H1 (cell line): ENCODE measurements around the gene TPM1. TPM values are rescaled to one million over a fixed set of nuclear protein-coding genes. Genes with fewer than 3 reads are reported as not detected.

Source experiments
- CTCF ChIA-PET: fragments of 300-600 bp; sonication (Branson Sonifier 250); formaldehyde crosslinking; loops from one replicate; lab custom pipeline; 2021; ENCODE audit not compliant: partially characterized antibody; lab: Charles Lee
- POLR2A ChIA-PET: fragments of 300-600 bp; sonication (Branson Sonifier 250); formaldehyde crosslinking; loops from one replicate; lab custom pipeline; 2021; ENCODE audit warnings: inconsistent platforms; ENCODE audit not compliant: partially characterized antibody; lab: Charles Lee
- DNase-seq, 2 experiments: peaks; one replicate each; pipeline versions ENCODE4 v3.0.0 to v3.0.0-alpha.2; 2010 to 2022; ENCODE audit warnings: low spot score in 2 of 2, low read depth in 1 of 2, mixed read lengths in 1 of 2
- FAIRE-seq: peaks from 2 replicates; lab custom pipeline; 2011; peaks lifted over from hg19 to GRCh38; lab: Jason Lieb, UNC
- H2AFZ ChIP-seq: 2 replicates; pipeline ENCODE4 v1.8.1; 2012; ENCODE audit warnings: low read length, inconsistent platforms
- H2AK5ac ChIP-seq: 2 replicates; pipeline ENCODE4 v1.6.1; 2013; ENCODE audit warnings: low read depth, low read length
- H2BK120ac ChIP-seq: replicated peaks from 2 replicates; pipeline ENCODE3; 2013; ENCODE audit warnings: low read depth, low read length, inconsistent platforms
- H2BK12ac ChIP-seq: 2 replicates; pipeline ENCODE4 v1.6.1; 2013; ENCODE audit warnings: low read depth, low read length
- H2BK15ac ChIP-seq: 2 replicates; pipeline ENCODE4 v1.6.1; 2013; ENCODE audit warnings: low read length
- H2BK20ac ChIP-seq: 2 replicates; pipeline ENCODE4 v1.6.1; 2013; ENCODE audit warnings: low read length
- H2BK5ac ChIP-seq: 2 replicates; pipeline ENCODE4 v1.6.1; 2013; ENCODE audit warnings: low read depth, low read length
- H3K14ac ChIP-seq: 2 replicates; pipeline ENCODE4 v1.6.1; 2013; ENCODE audit warnings: inconsistent platforms; ENCODE audit not compliant: insufficient read length
- H3K18ac ChIP-seq: 2 replicates; pipeline ENCODE4 v1.6.1; 2013; ENCODE audit warnings: low read length; ENCODE audit errors: extremely low read depth
- H3K23ac ChIP-seq: 2 replicates; pipeline ENCODE4 v1.6.1; 2013; ENCODE audit warnings: inconsistent platforms; ENCODE audit not compliant: insufficient read length
- H3K23me2 ChIP-seq: 2 replicates; pipeline ENCODE4 v1.6.1; 2013; ENCODE audit warnings: low read depth, low read length
- H3K27ac ChIP-seq: 2 replicates; pipeline ENCODE4 v1.6.1; 2011; ENCODE audit warnings: low read depth, low read length, inconsistent platforms
- H3K27me3 ChIP-seq, 4 experiments: replicated peaks in 1 of 4; 1 replicate in 1 of 4; 2 replicates in 3 of 4; pipeline versions ENCODE4 v1.6.1 to v1.8.1; 2011 to 2013; ENCODE audit warnings: low read length in 3 of 4, mild to moderate bottlenecking in 3 of 4, inconsistent platforms in 2 of 4, mixed read lengths in 2 of 4, moderate library complexity in 1 of 4; ENCODE audit not compliant: control insufficient read depth in 3 of 4, insufficient read depth in 3 of 4; ENCODE audit errors: extremely low read depth in 1 of 4
- H3K36me3 ChIP-seq, 4 experiments: 2 replicates each; pipeline versions ENCODE4 v1.6.1 to v1.8.1; 2011 to 2013; ENCODE audit warnings: mild to moderate bottlenecking in 4 of 4, low read length in 3 of 4, moderate library complexity in 2 of 4, control low read depth in 1 of 4, inconsistent platforms in 1 of 4; ENCODE audit not compliant: insufficient read depth in 4 of 4, control insufficient read depth in 2 of 4
- H3K4ac ChIP-seq: replicated peaks from 2 replicates; pipeline ENCODE3; 2013; ENCODE audit warnings: low read length, low read depth, mixed read lengths, inconsistent platforms; ENCODE audit not compliant: insufficient read length
- H3K4me1 ChIP-seq, 4 experiments: replicated peaks in 1 of 4; 1 replicate in 1 of 4; 2 replicates in 3 of 4; pipeline versions ENCODE4 v1.6.1 to v1.8.1; 2011 to 2013; ENCODE audit warnings: low read length in 3 of 4, inconsistent platforms in 2 of 4, mixed read lengths in 1 of 4; ENCODE audit not compliant: insufficient read depth in 4 of 4, control insufficient read depth in 3 of 4
- H3K4me2 ChIP-seq, 2 experiments: 2 replicates each; pipeline versions ENCODE4 v1.6.1 to v1.8.1; 2011 to 2013; ENCODE audit warnings: low read depth in 2 of 2, low read length in 2 of 2, control low read depth in 1 of 2, inconsistent platforms in 1 of 2, mild to moderate bottlenecking in 1 of 2; ENCODE audit not compliant: insufficient read depth in 1 of 2
- H3K4me3 ChIP-seq, 4 experiments: fragments of 200-600, 300-600 bp in 1 of 4; sonication (generic), shearing (Covaris generic), sonication (Bioruptor Twin) in 1 of 4; 2 replicates each; pipeline versions ENCODE4 v1.5.1 to v1.8.1; 2011 to 2016; ENCODE audit warnings: low read length in 4 of 4, low read depth in 3 of 4, control low read depth in 2 of 4, inconsistent platforms in 2 of 4, mild to moderate bottlenecking in 2 of 4, mixed read lengths in 1 of 4, moderate library complexity in 1 of 4; ENCODE audit not compliant: insufficient read depth in 2 of 4; ENCODE audit errors: extremely low read depth in 1 of 4
- H3K56ac ChIP-seq: replicated peaks from 2 replicates; pipeline ENCODE3; 2013; ENCODE audit warnings: low read depth, mild to moderate bottlenecking, mixed read lengths, low read length, inconsistent platforms; ENCODE audit not compliant: insufficient read length
- H3K79me1 ChIP-seq: 2 replicates; pipeline ENCODE4 v1.6.1; 2013; ENCODE audit warnings: low read depth, low read length, control low read depth
- H3K79me2 ChIP-seq, 2 experiments: 2 replicates each; pipeline versions ENCODE4 v1.6.1 to v1.8.1; 2012 to 2013; ENCODE audit warnings: low read length in 2 of 2, mild to moderate bottlenecking in 2 of 2, inconsistent platforms in 1 of 2; ENCODE audit not compliant: insufficient read depth in 2 of 2, control insufficient read depth in 1 of 2
- H3K9ac ChIP-seq, 4 experiments: replicated peaks in 1 of 4; 1 replicate in 1 of 4; 2 replicates in 3 of 4; pipeline versions ENCODE4 v1.6.1 to v1.8.1; 2011 to 2013; ENCODE audit warnings: low read depth in 3 of 4, low read length in 3 of 4, control low read depth in 2 of 4, mild to moderate bottlenecking in 2 of 4, moderate library complexity in 2 of 4, inconsistent platforms in 1 of 4; ENCODE audit errors: extremely low read depth in 1 of 4
- H3K9me3 ChIP-seq, 2 experiments: 2 replicates each; pipeline versions ENCODE4 v1.6.1 to v1.8.1; 2012 to 2013; ENCODE audit warnings: mild to moderate bottlenecking in 2 of 2, moderate library complexity in 2 of 2, control low read depth in 1 of 2, inconsistent platforms in 1 of 2, low read depth in 1 of 2, low read length in 1 of 2, mixed read lengths in 1 of 2; ENCODE audit not compliant: insufficient read depth in 2 of 2
- H4K20me1 ChIP-seq, 2 experiments: replicated peaks in 1 of 2; 2 replicates each; pipeline versions ENCODE3 to v1.8.1; 2011 to 2013; ENCODE audit warnings: inconsistent platforms in 2 of 2, low read length in 2 of 2, mild to moderate bottlenecking in 1 of 2; ENCODE audit not compliant: insufficient read depth in 2 of 2, control insufficient read depth in 1 of 2
- H4K5ac ChIP-seq: 2 replicates; pipeline ENCODE4 v1.6.1; 2013; ENCODE audit warnings: low read length, low read depth, mixed read lengths, inconsistent platforms; ENCODE audit not compliant: insufficient read length
- H4K8ac ChIP-seq: 2 replicates; pipeline ENCODE4 v1.8.0; 2013; ENCODE audit warnings: mild to moderate bottlenecking, moderate library complexity, low read length, inconsistent platforms; ENCODE audit not compliant: insufficient read depth; ENCODE audit errors: extremely low read depth
- H4K91ac ChIP-seq: replicated peaks from 2 replicates; pipeline ENCODE3; 2013; ENCODE audit warnings: low read length, mixed read lengths, inconsistent platforms; ENCODE audit not compliant: insufficient read length
- CBX5 ChIP-seq: fragments of 300-800, 300-1000 bp; sonication (generic); IDR thresholded peaks from 2 replicates; pipeline ENCODE4 v1.7.1; 2016; ENCODE audit warnings: antibody characterized with exemption, low read length, low read depth
- KDM4A ChIP-seq: IDR thresholded peaks from one replicate; pipeline ENCODE4 v1.7.1; 2012; ENCODE audit warnings: low read depth, mild to moderate bottlenecking, moderate library complexity, low read length, inconsistent platforms; ENCODE audit not compliant: severe bottlenecking
- RAD21 ChIP-seq, 2 experiments: IDR thresholded peaks in 1 of 2; conservative IDR thresholded peaks in 1 of 2; 2 replicates each; pipeline ENCODE4 v1.6.1; 2011; ENCODE audit warnings: low read depth in 2 of 2, low read length in 2 of 2, improper control_type of control experiment in 1 of 2, inconsistent platforms in 1 of 2, mild to moderate bottlenecking in 1 of 2, moderate library complexity in 1 of 2
- SP4 ChIP-seq: IDR thresholded peaks from 2 replicates; pipeline ENCODE4 v1.6.1; 2012; ENCODE audit warnings: low read length, inconsistent platforms
- WGBS, 2 experiments: shearing (Covaris generic) in 1 of 2; methylation state at CpG; one replicate each; pipeline versions ENCODE4 v1.1.6 to v1.1.7; 2013 to 2015; ENCODE audit warnings: low lambda C conversion rate in 2 of 2, mixed read lengths in 2 of 2, inconsistent platforms in 1 of 2, low coverage in 1 of 2, missing lambda C conversion rate in 1 of 2; ENCODE audit not compliant: insufficient replicate concordance in 2 of 2, insufficient coverage in 1 of 2, insufficient read length in 1 of 2; ENCODE audit errors: extremely low coverage in 1 of 2, missing lambda C conversion rate in 1 of 2; 5-methylcytosine and 5-hydroxymethylcytosine counted together
- polyA plus RNA-seq, 7 experiments: library from polyadenylated mRNA; depleted of rRNA in 3 of 7; stranded (reverse) in 5 of 7; unstranded in 2 of 7; fragments of >200 nt in 5 of 7; fragments of 200-250 nt in 2 of 7; gene quantifications; 1 replicate in 5 of 7; 2 replicates in 1 of 7; 4 replicates in 1 of 7; pipeline versions ENCODE4 v1.2.1 to v1.2.3, GENCODE V29; 2011 to 2013; ENCODE audit warnings: missing spikeins in 2 of 7, mixed read lengths in 2 of 7
- total RNA-seq: library from RNA; stranded (reverse); fragmentation: NEBNext Ultra II Directional; extraction: Animal tissue kit (Norgen Biotek cat#: 25700); gene quantifications from 2 replicates; pipeline ENCODE4 v1.2.1, GENCODE V29; 2021
- TF ChIP-seq, protein P1 (sequence below), 3 experiments: IDR thresholded peaks; 1 replicate in 2 of 3; 2 replicates in 1 of 3; pipeline versions ENCODE4 v1.5.1 to v1.6.1; 2011; ENCODE audit warnings: low read length in 3 of 3, mild to moderate bottlenecking in 3 of 3, inconsistent platforms in 2 of 3, low read depth in 1 of 3, moderate library complexity in 1 of 3; ENCODE audit not compliant: insufficient read depth in 1 of 3; ENCODE audit errors: control extremely low read depth in 1 of 3

The TPM1 gene
- total and polyA plus RNA-seq, 2 of the 8 experiments (the other 6 are each of a cell fraction or from before 2014, with no cell fraction given): 258 to 579 TPM

DNA sequence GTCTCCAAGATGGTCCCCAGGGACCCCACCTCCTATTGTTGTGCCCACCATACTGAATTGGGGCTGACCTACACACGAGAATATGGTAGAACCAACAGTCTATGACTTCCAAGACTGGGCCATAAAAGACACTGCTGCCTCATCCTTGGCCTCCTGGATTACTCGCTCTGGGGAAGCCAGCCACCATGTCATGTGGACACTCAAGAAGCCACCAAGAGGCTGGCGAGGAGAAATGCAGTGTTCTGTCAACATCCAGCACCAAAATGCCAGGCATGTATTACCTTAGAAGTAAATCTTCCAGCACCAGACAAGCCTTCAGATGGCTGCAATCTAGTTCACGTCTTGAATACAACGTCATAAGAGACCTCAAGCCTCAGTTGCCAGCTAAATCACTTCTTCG lies 17.1 kb upstream of the TPM1 start:
- no peak overlapping the region for H2BK120ac ChIP-seq
- no peak overlapping the region for H2AFZ ChIP-seq
- H3K4ac ChIP-seq: no peak overlapping the region
- TF ChIP-seq KDM4A: no peak
- peak in 1 of 2 experiments; percentile 41; a peak in 2 of 4 replicates for TF ChIP-seq RAD21 (IDR thresholded peaks at IDR 0.05 in 1 of 2, conservative IDR thresholded peaks at IDR 0.05 in 1 of 2; ENCODE audit: low read depth in 2 of 2, low read length in 2 of 2)
- no peak for TF ChIP-seq CBX5
- TF ChIP-seq, protein P1, sequence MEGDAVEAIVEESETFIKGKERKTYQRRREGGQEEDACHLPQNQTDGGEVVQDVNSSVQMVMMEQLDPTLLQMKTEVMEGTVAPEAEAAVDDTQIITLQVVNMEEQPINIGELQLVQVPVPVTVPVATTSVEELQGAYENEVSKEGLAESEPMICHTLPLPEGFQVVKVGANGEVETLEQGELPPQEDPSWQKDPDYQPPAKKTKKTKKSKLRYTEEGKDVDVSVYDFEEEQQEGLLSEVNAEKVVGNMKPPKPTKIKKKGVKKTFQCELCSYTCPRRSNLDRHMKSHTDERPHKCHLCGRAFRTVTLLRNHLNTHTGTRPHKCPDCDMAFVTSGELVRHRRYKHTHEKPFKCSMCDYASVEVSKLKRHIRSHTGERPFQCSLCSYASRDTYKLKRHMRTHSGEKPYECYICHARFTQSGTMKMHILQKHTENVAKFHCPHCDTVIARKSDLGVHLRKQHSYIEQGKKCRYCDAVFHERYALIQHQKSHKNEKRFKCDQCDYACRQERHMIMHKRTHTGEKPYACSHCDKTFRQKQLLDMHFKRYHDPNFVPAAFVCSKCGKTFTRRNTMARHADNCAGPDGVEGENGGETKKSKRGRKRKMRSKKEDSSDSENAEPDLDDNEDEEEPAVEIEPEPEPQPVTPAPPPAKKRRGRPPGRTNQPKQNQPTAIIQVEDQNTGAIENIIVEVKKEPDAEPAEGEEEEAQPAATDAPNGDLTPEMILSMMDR (IDR thresholded peaks at IDR 0.05; ENCODE audit: control extremely low read depth in 1 of 3, insufficient read depth in 1 of 3, low read depth in 1 of 3, low read length in 3 of 3): peak; percentile 25 to 42 (median 33); a peak in 3 of 4 replicates
- no peak for TF ChIP-seq SP4
- no peak overlapping the region for H3K4me2 ChIP-seq
- H3K56ac ChIP-seq: no peak overlapping the region
- ChIA-PET CTCF (interaction anchor here (1.8 to 2.7 kb wide), 2 partner anchors 10 to 15 kb away, joined by 5 to 16 read pairs; no protein-coding TSS in a partner anchor), POLR2A (interaction anchor here (1.5 kb wide), 1 partner anchor 15 kb away, joined by 3 read pairs; no protein-coding TSS in a partner anchor)
- H3K23ac ChIP-seq: no peak overlapping the region
- H3K79me2 ChIP-seq: no peaks in the 10 kb centered on the region
- no peaks in the 10 kb centered on the region for H3K79me1 ChIP-seq
- no peaks in the 10 kb centered on the region for H3K4me1 ChIP-seq
- no peak overlapping the region for H3K9ac ChIP-seq
- no peak overlapping the region for H3K4me3 ChIP-seq
- H3K9me3 ChIP-seq: no peaks in the 10 kb centered on the region
- no peaks in the 10 kb centered on the region for H3K27me3 ChIP-seq
- no peak for FAIRE-seq
- H3K27ac ChIP-seq: no peak overlapping the region
- H4K5ac ChIP-seq: no peak overlapping the region
- H2BK5ac ChIP-seq: no peak overlapping the region
- no peak overlapping the region for H3K14ac ChIP-seq
- 85% methylated on average over 6 of the region's 6 CpGs; no CpG with 5 or more reads in 1 of the 2 experiments for WGBS, 2 experiments
- H2BK20ac ChIP-seq: no peak overlapping the region
- H3K18ac ChIP-seq: no peak overlapping the region
- no peak overlapping the region for H4K91ac ChIP-seq
- H4K8ac ChIP-seq: peak overlapping the region; percentile 28; the same call in 1 of the 2 replicates
- DNase-seq: no peak
- H2BK12ac ChIP-seq: no peak overlapping the region
- H3K23me2 ChIP-seq: no peaks in the 10 kb centered on the region
- no peaks in the 10 kb centered on the region for H4K20me1 ChIP-seq
- no peaks in the 10 kb centered on the region for H3K36me3 ChIP-seq
- H2BK15ac ChIP-seq: no peak overlapping the region
- no peak overlapping the region for H2AK5ac ChIP-seq
